HUES6 (cell line): ENCODE measurements around the gene BPIFB1.

Source experiments
- H3K27ac ChIP-seq: 2 replicates; pipeline ENCODE4 v1.7.0; 2013; ENCODE audit warnings: low read depth, mild to moderate bottlenecking, low read length, inconsistent platforms
- H3K27me3 ChIP-seq: 2 replicates; pipeline ENCODE4 v1.6.1; 2013; ENCODE audit warnings: low read length; ENCODE audit not compliant: control insufficient read depth, insufficient read depth
- H3K36me3 ChIP-seq: 2 replicates; pipeline ENCODE4 v1.6.1; 2013; ENCODE audit warnings: low read length; ENCODE audit not compliant: control insufficient read depth, insufficient read depth
- H3K4me1 ChIP-seq: 2 replicates; pipeline ENCODE4 v1.6.1; 2013; ENCODE audit warnings: low read length; ENCODE audit not compliant: control insufficient read depth, insufficient read depth
- H3K4me3 ChIP-seq: 2 replicates; pipeline ENCODE4 v1.5.1; 2013; ENCODE audit warnings: low read depth, low read length
- H3K9ac ChIP-seq: one replicate; pipeline ENCODE4 v1.6.1; 2013; ENCODE audit warnings: mild to moderate bottlenecking, low read length
- H3K9me3 ChIP-seq: 2 replicates; pipeline ENCODE4 v1.6.1; 2013; ENCODE audit warnings: low read depth, low read length; ENCODE audit not compliant: control insufficient read depth, insufficient read depth

Gene BPIFB1

GRCh38 chr20:33280775-33281174 is 2.2 kb upstream of the BPIFB1 start:
- no peaks in the 10 kb centered on the region for H3K9me3 ChIP-seq
- peaks cover 10% of the 10 kb centered on the region for H3K4me1 ChIP-seq

GRCh38 chr20:33281550-33282146 is 1.4 kb upstream of the BPIFB1 start:
- no peaks in the 10 kb centered on the region for H3K9me3 ChIP-seq
- peaks cover 10% of the 10 kb centered on the region for H3K4me1 ChIP-seq
- no peak overlapping the region for H3K27ac ChIP-seq
- H3K36me3 ChIP-seq = no peaks in the 10 kb centered on the region
- no peaks in the 10 kb centered on the region for H3K27me3 ChIP-seq
- no peak overlapping the region for H3K9ac ChIP-seq
- no peak overlapping the region for H3K4me3 ChIP-seq

More at GRCh38 chr20:33280775-33281174, 2.2 kb upstream of the BPIFB1 start:
- Histone ChIP-seq H3K36me3 (no peaks in the 10 kb centered on the region), H3K4me3 (no peak overlapping the region), H3K27ac (no peak overlapping the region), H3K9ac (no peak overlapping the region), H3K27me3 (no peaks in the 10 kb centered on the region)

DNA sequence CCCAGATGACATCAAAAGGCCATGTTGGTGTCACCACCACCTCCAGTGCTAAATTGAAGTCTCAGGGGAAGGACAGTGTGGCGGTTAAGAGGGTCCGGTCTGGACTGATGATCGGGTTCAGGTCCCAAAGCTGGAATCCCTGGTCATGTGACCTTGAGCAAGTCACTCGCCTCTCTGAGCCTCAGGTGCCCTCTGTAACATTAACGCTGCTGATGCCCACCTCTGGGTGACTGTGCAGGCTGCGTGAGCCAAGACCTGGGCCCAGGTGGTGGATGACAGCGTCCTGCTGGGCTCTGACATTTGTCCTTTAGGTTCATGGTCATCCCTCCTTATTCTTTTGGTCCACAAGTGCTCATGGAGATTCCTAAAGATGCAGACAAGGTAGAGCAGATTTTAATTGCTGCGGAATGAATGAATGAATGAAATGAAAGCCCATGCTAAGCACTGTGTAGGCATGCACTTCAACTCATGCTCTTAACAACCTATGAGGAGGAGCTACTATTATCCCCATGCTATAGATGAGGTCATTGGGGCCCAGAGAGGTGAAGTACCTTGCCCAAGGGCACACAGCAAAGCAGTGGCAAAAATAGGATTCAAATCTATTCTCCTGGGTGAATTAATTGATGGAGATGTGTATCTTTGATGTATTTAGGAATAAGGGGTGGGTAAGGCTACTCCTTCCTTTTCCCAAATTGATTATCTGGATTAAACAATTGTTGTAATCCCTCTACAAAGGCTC is 649 bp upstream of the BPIFB1 start:
- Histone ChIP-seq H3K4me3 (no peak overlapping the region), H3K9ac (no peak overlapping the region), H3K4me1 (peaks cover 9% of the 10 kb centered on the region), H3K36me3 (no peaks in the 10 kb centered on the region), H3K27me3 (no peaks in the 10 kb centered on the region), H3K27ac (no peak overlapping the region), H3K9me3 (no peaks in the 10 kb centered on the region)

GRCh38 chr20:33284284-33284683 is 1.3 kb downstream of the BPIFB1 start:
- H3K4me1 ChIP-seq = no peaks in the 10 kb centered on the region
- H3K9ac ChIP-seq = no peak overlapping the region
- H3K9me3 ChIP-seq = no peaks in the 10 kb centered on the region
- H3K27me3 ChIP-seq = no peaks in the 10 kb centered on the region
- no peaks in the 10 kb centered on the region for H3K36me3 ChIP-seq
- no peak overlapping the region for H3K4me3 ChIP-seq
- no peak overlapping the region for H3K27ac ChIP-seq

DNA sequence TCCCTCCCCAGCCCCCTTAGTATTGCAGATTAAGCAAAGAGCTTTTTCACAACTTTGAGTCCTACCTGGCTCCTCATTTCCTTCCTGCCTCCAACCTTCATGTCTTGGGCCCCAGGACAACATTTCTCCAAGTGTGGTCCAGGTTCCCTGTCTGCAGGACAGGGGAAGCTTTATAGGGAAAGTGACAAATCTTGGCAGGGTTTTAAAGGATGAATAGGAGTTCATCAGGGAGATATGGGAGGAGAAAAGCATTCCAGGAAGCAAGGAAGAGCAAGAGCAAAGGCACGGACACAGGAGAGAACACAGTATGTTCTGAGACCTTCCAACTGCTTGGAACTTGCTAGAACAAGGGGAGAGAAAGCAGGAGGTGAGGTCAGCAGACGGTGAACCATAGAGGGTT is 1.9 kb downstream of the BPIFB1 start:
- no peaks in the 10 kb centered on the region for H3K9me3 ChIP-seq
- H3K4me3 ChIP-seq = no peak overlapping the region
- no peak overlapping the region for H3K27ac ChIP-seq
- H3K9ac ChIP-seq = no peak overlapping the region
- no peaks in the 10 kb centered on the region for H3K27me3 ChIP-seq
- H3K36me3 ChIP-seq = no peaks in the 10 kb centered on the region
- H3K4me1 ChIP-seq = no peaks in the 10 kb centered on the region

GRCh38 chr20:33285861-33286495 is 3.0 kb downstream of the BPIFB1 start:
- Histone ChIP-seq H3K4me1 (no peaks in the 10 kb centered on the region), H3K27ac (no peak overlapping the region), H3K36me3 (no peaks in the 10 kb centered on the region), H3K27me3 (no peaks in the 10 kb centered on the region), H3K4me3 (no peak overlapping the region), H3K9me3 (no peaks in the 10 kb centered on the region), H3K9ac (no peak overlapping the region)

GRCh38 chr20:33287884-33288283 is 4.9 kb downstream of the BPIFB1 start:
- no peaks in the 10 kb centered on the region for H3K4me1 ChIP-seq
- no peak overlapping the region for H3K9ac ChIP-seq
- no peaks in the 10 kb centered on the region for H3K27me3 ChIP-seq
- no peaks in the 10 kb centered on the region for H3K9me3 ChIP-seq
- H3K36me3 ChIP-seq = no peaks in the 10 kb centered on the region
- H3K27ac ChIP-seq = no peak overlapping the region
- H3K4me3 ChIP-seq = no peak overlapping the region

DNA sequence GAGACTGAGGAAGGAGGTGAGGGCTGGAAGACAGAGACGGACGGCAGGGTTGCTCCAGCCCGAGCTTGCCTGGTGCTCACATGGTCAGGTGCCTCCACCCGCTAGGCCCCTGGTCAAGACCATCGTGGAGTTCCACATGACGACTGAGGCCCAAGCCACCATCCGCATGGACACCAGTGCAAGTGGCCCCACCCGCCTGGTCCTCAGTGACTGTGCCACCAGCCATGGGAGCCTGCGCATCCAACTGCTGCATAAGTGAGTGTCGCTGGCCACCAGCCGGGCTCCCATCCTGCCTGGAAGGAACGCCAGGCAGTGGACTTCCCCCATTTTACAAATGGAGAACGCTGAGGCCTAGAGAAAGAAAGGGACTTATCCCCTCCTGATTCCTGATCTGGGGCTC is 7.8 kb downstream of the BPIFB1 start:
- Histone ChIP-seq H3K4me3 (no peak overlapping the region), H3K9ac (no peak overlapping the region), H3K9me3 (no peaks in the 10 kb centered on the region), H3K36me3 (no peaks in the 10 kb centered on the region), H3K27ac (no peak overlapping the region), H3K4me1 (no peaks in the 10 kb centered on the region), H3K27me3 (no peaks in the 10 kb centered on the region)

GRCh38 chr20:33291416-33291815 is 8.4 kb downstream of the BPIFB1 start:
- Histone ChIP-seq H3K36me3 (no peaks in the 10 kb centered on the region), H3K9me3 (no peaks in the 10 kb centered on the region), H3K9ac (no peak overlapping the region), H3K27me3 (peaks cover 5% of the 10 kb centered on the region; the same call in 1 of the 2 replicates), H3K4me3 (no peak overlapping the region), H3K27ac (no peak overlapping the region), H3K4me1 (no peaks in the 10 kb centered on the region)

DNA sequence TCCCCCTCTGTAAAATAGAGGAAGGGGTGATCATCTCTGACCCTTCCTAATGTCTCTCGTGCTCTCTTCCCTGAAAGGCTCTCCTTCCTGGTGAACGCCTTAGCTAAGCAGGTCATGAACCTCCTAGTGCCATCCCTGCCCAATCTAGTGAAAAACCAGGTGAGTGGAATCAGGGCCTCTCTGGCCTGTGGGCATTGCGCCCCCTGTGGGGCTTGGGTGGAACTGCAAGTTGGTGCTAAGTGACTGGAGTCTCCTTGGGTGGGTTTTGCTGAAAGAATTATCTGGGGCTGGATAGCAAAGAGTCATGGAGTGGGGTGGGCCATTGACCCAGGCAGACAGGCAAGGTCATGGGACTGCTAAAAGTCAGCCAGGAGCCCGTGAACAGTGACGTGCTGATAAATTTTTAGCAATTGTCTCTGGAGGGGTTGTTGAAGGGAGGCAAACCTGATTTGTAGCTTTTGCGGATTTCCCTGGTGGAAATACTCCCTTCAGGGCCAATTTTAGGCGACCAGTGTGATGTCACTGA is 8.9 kb downstream of the BPIFB1 start:
- Histone ChIP-seq H3K9ac (no peak overlapping the region), H3K36me3 (no peaks in the 10 kb centered on the region), H3K27me3 (peaks cover 6% of the 10 kb centered on the region; the same call in 1 of the 2 replicates), H3K9me3 (no peaks in the 10 kb centered on the region), H3K4me3 (no peak overlapping the region), H3K4me1 (no peaks in the 10 kb centered on the region), H3K27ac (no peak overlapping the region)

- H3K4me1 ChIP-seq = no peaks in the 10 kb centered on the region
- no peak overlapping the region for H3K4me3 ChIP-seq
- no peak overlapping the region for H3K27ac ChIP-seq
- no peaks in the 10 kb centered on the region for H3K36me3 ChIP-seq
- no peak overlapping the region for H3K9ac ChIP-seq
- peaks cover 21% of the 10 kb centered on the region; the same call in 1 of the 2 replicates for H3K27me3 ChIP-seq
- H3K9me3 ChIP-seq = no peaks in the 10 kb centered on the region
Observed at GRCh38 chr20:33296206-33296605, 13.2 kb downstream of the BPIFB1 start.
